ENCODE measurements around the gene DYNC1I1.

- TF ChIP-seq CTCF (IDR thresholded peaks at IDR 0.05; ENCODE audit: low read depth, low read length, missing input control), result no peak
- TF ChIP-seq EGR1 (IDR thresholded peaks at IDR 0.05; ENCODE audit: low read depth in 2 of 2), result no peak
- no peak for TF ChIP-seq RXRA (IDR thresholded peaks at IDR 0.05)
- TF ChIP-seq REST (IDR thresholded peaks at IDR 0.05), result no peak
- TF ChIP-seq HNF4G (IDR thresholded peaks at IDR 0.05), result no peak
- TF ChIP-seq JUND (IDR thresholded peaks at IDR 0.05), result no peak
- TF ChIP-seq SP1 (IDR thresholded peaks at IDR 0.05), result no peak
- no peak for TF ChIP-seq MAX (IDR thresholded peaks at IDR 0.05)
- TF ChIP-seq ATF3 (IDR thresholded peaks at IDR 0.05), result no peak
- no peak for TF ChIP-seq GABPA (IDR thresholded peaks at IDR 0.05 in 1 of 2, conservative IDR thresholded peaks at IDR 0.05 in 1 of 2)
- TF ChIP-seq YY1 (IDR thresholded peaks at IDR 0.05), result no peak
Measured at GRCh38 chr7:95804052-95804451, 31.7 kb downstream of the DYNC1I1 start.
